HepG2 (cell line): ENCODE results near the gene ARRDC3. TPM values are rescaled to one million over a fixed set of nuclear protein-coding genes. Genes with fewer than 3 reads are reported as not detected.

Experiments used
- CCDC6 ChIP-seq: sonication (generic); formaldehyde crosslinking; IDR thresholded peaks from 2 replicates; pipeline ENCODE4 v1.8.1; 2022; ENCODE audit warnings: mild to moderate bottlenecking, missing genetic modification reagents, moderate library complexity
- GZF1 ChIP-seq: sonication (generic); formaldehyde crosslinking; IDR thresholded peaks from 2 replicates; pipeline ENCODE4 v1.5.1; 2020; ENCODE audit warnings: mild to moderate bottlenecking, missing genetic modification reagents
- KMT2B ChIP-seq: IDR thresholded peaks from 2 replicates; pipeline ENCODE4 v1.6.1; 2016; ENCODE audit warnings: missing genetic modification reagents, missing compliant biosample characterization
- NFE2L2 ChIP-seq: fragments of 150-350 bp; IDR thresholded peaks from 2 replicates; pipeline ENCODE4 v1.6.1; 2014; ENCODE audit warnings: low read length
- NFYC ChIP-seq: IDR thresholded peaks from 2 replicates; pipeline ENCODE4 v1.6.1; 2016; ENCODE audit warnings: missing genetic modification reagents, missing compliant biosample characterization
- PATZ1 ChIP-seq: sonication (generic); formaldehyde crosslinking; IDR thresholded peaks from 2 replicates; pipeline ENCODE4 v1.4.0; 2020; ENCODE audit warnings: missing genetic modification reagents
- POLR2G ChIP-seq: fragments of 200-400 bp; formaldehyde crosslinking; IDR thresholded peaks from 2 replicates; pipeline ENCODE4 v1.6.1; 2018; ENCODE audit warnings: mild to moderate bottlenecking, low read depth, low read length, moderate library complexity
- PRDM15 ChIP-seq: sonication (generic); formaldehyde crosslinking; IDR thresholded peaks from 2 replicates; pipeline ENCODE4 v1.4.0; 2020; ENCODE audit warnings: missing genetic modification reagents
- SIN3A ChIP-seq: IDR thresholded peaks from 2 replicates; pipeline ENCODE4 v1.6.1; 2011; ENCODE audit warnings: low read depth, mild to moderate bottlenecking, control low read depth, low read length, borderline replicate concordance
- ZBTB7B ChIP-seq: sonication (generic); formaldehyde crosslinking; IDR thresholded peaks from 2 replicates; pipeline ENCODE4 v1.4.0; 2020; ENCODE audit warnings: missing genetic modification reagents
- ZFX ChIP-seq: sonication (generic); formaldehyde crosslinking; IDR thresholded peaks from 2 replicates; pipeline ENCODE4 v1.4.0; 2020; ENCODE audit warnings: mild to moderate bottlenecking, low read depth, missing genetic modification reagents, moderate library complexity
- ZFY ChIP-seq: sonication (generic); formaldehyde crosslinking; IDR thresholded peaks from 2 replicates; pipeline ENCODE4 v1.4.0; 2020; ENCODE audit warnings: missing genetic modification reagents
- ZMYM4 ChIP-seq: sonication (generic); formaldehyde crosslinking; IDR thresholded peaks from 2 replicates; pipeline ENCODE4 v1.8.1; 2023; ENCODE audit warnings: mild to moderate bottlenecking, missing genetic modification reagents
- polyA plus RNA-seq, 8 experiments: library from polyadenylated mRNA; depleted of rRNA in 3 of 8; stranded (reverse) in 7 of 8; unstranded in 1 of 8; fragments of >200 nt; fragmentation: Illumina TruSeq in 4 of 8; extraction: Trizol in 4 of 8; gene quantifications; 2 replicates each; pipeline versions ENCODE4 v1.2.1 to v1.2.3, GENCODE V29; 2011 to 2016; ENCODE audit warnings: low read depth in 4 of 8, missing spikeins in 1 of 8, mixed read lengths in 1 of 8; ENCODE audit not compliant: insufficient read depth in 1 of 8
- total RNA-seq, 5 experiments: library from RNA; depleted of rRNA; stranded (reverse); fragments of >200 nt; fragmentation: Illumina TruSeq; extraction: Trizol; gene quantifications; 2 replicates each; pipeline ENCODE4 v1.2.3, GENCODE V29; 2016; ENCODE audit warnings: low read depth in 1 of 5
- TF ChIP-seq, protein P1 (sequence below): sonication (generic); formaldehyde crosslinking; IDR thresholded peaks from 2 replicates; pipeline ENCODE4 v1.4.0; 2020; ENCODE audit warnings: missing genetic modification reagents
- TF ChIP-seq, protein P2 (sequence below): sonication (generic); formaldehyde crosslinking; IDR thresholded peaks from 2 replicates; pipeline ENCODE4 v1.5.1; 2020; ENCODE audit warnings: mild to moderate bottlenecking, missing genetic modification reagents, moderate library complexity

Gene ARRDC3
- total and polyA plus RNA-seq, 2 of the 13 experiments (the other 11 are each of a cell fraction or from before 2014, with no cell fraction given) = 3.4 to 24.4 TPM

DNA sequence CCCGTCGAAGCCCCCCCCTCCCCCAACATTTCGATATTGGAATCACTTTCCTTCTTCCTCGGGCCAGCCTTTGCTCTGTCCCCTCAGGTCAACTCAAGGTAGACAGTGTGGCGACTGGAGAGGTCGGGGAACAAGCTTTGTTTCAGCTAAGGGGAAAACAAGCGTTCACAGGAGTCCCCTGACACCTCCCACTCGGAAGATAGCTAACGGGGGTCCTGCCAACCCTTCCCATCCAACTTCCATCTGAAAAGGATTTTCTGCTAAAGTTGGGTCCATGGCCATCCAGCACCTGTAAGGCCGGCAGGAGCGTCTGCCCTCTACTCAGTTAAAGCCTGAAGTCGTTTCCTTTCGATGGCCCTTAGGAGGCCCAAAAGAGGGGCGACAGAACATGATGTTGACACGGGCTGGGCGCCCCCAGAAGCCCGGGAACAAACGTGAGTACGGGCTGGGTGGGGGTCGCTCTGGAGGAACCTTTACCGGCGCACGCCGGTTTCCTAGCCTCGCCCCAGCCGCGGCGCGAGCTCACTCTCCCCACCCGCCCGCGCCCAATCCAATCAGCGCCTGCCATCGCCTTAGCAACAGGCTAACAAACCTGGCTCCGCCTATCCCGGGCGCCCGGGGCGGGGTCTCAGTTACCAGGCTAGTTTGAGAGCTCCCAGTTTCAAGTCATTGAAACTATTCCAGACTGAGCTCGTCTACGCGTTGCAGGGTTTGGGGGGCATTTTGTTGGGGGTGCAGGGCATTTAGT, 2.5 kb downstream of the ARRDC3 start (continued):
- TF ChIP-seq SIN3A (peak; percentile 79; the same call in 1 of the 2 replicates), ZFX (peak; percentile 30; the same call in 1 of the 2 replicates), CCDC6 (0 out of 2 replicates have a peak, but pooled peaks have one; percentile 1), KMT2B (0 out of 2 replicates have a peak, but pooled peaks have one; percentile 12), PRDM15 (no peak), NFYC (CRISPR knock-in tag) (peak; percentile 67), GZF1 (CRISPR knock-in tag) (peak; percentile 31; the same call in 1 of the 2 replicates), NFE2L2 (no peak), ZFY (CRISPR knock-in tag) (no peak), ZBTB7B (CRISPR knock-in tag) (peak; percentile 32; the same call in 1 of the 2 replicates), POLR2G (peak; percentile 54; the same call in 1 of the 2 replicates), PATZ1 (no peak), ZMYM4 (CRISPR knock-in tag) (peak; percentile 4; the same call in 1 of the 2 replicates)
- TF ChIP-seq, protein P1, sequence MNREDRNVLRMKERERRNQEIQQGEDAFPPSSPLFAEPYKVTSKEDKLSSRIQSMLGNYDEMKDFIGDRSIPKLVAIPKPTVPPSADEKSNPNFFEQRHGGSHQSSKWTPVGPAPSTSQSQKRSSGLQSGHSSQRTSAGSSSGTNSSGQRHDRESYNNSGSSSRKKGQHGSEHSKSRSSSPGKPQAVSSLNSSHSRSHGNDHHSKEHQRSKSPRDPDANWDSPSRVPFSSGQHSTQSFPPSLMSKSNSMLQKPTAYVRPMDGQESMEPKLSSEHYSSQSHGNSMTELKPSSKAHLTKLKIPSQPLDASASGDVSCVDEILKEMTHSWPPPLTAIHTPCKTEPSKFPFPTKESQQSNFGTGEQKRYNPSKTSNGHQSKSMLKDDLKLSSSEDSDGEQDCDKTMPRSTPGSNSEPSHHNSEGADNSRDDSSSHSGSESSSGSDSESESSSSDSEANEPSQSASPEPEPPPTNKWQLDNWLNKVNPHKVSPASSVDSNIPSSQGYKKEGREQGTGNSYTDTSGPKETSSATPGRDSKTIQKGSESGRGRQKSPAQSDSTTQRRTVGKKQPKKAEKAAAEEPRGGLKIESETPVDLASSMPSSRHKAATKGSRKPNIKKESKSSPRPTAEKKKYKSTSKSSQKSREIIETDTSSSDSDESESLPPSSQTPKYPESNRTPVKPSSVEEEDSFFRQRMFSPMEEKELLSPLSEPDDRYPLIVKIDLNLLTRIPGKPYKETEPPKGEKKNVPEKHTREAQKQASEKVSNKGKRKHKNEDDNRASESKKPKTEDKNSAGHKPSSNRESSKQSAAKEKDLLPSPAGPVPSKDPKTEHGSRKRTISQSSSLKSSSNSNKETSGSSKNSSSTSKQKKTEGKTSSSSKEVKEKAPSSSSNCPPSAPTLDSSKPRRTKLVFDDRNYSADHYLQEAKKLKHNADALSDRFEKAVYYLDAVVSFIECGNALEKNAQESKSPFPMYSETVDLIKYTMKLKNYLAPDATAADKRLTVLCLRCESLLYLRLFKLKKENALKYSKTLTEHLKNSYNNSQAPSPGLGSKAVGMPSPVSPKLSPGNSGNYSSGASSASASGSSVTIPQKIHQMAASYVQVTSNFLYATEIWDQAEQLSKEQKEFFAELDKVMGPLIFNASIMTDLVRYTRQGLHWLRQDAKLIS (CRISPR knock-in tag) = no peak
- TF ChIP-seq, protein P2, sequence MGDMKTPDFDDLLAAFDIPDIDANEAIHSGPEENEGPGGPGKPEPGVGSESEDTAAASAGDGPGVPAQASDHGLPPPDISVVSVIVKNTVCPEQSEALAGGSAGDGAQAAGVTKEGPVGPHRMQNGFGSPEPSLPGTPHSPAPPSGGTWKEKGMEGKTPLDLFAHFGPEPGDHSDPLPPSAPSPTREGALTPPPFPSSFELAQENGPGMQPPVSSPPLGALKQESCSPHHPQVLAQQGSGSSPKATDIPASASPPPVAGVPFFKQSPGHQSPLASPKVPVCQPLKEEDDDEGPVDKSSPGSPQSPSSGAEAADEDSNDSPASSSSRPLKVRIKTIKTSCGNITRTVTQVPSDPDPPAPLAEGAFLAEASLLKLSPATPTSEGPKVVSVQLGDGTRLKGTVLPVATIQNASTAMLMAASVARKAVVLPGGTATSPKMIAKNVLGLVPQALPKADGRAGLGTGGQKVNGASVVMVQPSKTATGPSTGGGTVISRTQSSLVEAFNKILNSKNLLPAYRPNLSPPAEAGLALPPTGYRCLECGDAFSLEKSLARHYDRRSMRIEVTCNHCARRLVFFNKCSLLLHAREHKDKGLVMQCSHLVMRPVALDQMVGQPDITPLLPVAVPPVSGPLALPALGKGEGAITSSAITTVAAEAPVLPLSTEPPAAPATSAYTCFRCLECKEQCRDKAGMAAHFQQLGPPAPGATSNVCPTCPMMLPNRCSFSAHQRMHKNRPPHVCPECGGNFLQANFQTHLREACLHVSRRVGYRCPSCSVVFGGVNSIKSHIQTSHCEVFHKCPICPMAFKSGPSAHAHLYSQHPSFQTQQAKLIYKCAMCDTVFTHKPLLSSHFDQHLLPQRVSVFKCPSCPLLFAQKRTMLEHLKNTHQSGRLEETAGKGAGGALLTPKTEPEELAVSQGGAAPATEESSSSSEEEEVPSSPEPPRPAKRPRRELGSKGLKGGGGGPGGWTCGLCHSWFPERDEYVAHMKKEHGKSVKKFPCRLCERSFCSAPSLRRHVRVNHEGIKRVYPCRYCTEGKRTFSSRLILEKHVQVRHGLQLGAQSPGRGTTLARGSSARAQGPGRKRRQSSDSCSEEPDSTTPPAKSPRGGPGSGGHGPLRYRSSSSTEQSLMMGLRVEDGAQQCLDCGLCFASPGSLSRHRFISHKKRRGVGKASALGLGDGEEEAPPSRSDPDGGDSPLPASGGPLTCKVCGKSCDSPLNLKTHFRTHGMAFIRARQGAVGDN (CRISPR knock-in tag) = peak; percentile 35; the same call in 1 of the 2 replicates
